BLaER1 (cell line): ENCODE measurements around the gene SNX24.

Experiments
- H3K27ac ChIP-seq: shearing (Covaris generic); formaldehyde crosslinking; 2 replicates; pipeline ENCODE4 v1.8.1; 2022
- H3K27me3 ChIP-seq: shearing (Covaris generic); formaldehyde crosslinking; 2 replicates; pipeline ENCODE4 v1.8.1; 2022
- H3K36me3 ChIP-seq: shearing (Covaris generic); formaldehyde crosslinking; 2 replicates; pipeline ENCODE4 v1.8.1; 2022
- H3K4me1 ChIP-seq: shearing (Covaris generic); formaldehyde crosslinking; 2 replicates; pipeline ENCODE4 v1.8.1; 2022
- H3K4me2 ChIP-seq: shearing (Covaris generic); formaldehyde crosslinking; 2 replicates; pipeline ENCODE4 v1.8.1; 2022
- H3K4me3 ChIP-seq: shearing (Covaris generic); formaldehyde crosslinking; 2 replicates; pipeline ENCODE4 v1.8.1; 2022
- H3K9ac ChIP-seq: shearing (Covaris generic); formaldehyde crosslinking; 2 replicates; pipeline ENCODE4 v1.8.1; 2022
- H3K9me3 ChIP-seq: shearing (Covaris generic); formaldehyde crosslinking; 2 replicates; pipeline ENCODE4 v1.8.1; 2022
- H4K20me1 ChIP-seq: shearing (Covaris generic); formaldehyde crosslinking; 2 replicates; pipeline ENCODE4 v1.8.1; 2022
- Cebpa-rat ChIP-seq: shearing (Covaris generic); IDR thresholded peaks from 2 replicates; pipeline ENCODE4 v1.8.1; 2022

SNX24 gene

DNA sequence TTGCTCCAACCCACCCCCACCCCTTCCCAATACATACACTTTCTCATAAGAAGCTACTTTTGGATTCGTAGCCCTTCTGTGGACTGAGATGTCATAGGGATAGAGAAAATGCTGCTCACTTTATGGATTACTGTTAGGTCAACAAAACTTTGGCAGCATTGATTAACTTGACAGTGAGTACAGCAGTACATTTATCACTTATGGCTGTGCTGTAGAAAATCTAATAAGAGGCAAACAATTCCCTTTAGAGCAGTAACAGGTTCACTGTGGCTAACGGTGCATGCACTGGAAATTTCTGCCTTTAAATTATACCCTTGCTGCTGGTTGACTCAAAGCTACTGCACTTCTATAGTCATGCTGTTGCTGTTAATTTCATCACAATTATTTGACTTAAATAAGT is 131.9 kb downstream of the SNX24 start:
- Histone ChIP-seq H3K9ac (no peak overlapping the region), H3K9me3 (no peaks in the 10 kb centered on the region), H3K4me1 (no peaks in the 10 kb centered on the region), H4K20me1 (no peaks in the 10 kb centered on the region), H3K27ac (no peak overlapping the region), H3K27me3 (no peaks in the 10 kb centered on the region), H3K4me3 (no peak overlapping the region), H3K4me2 (no peak overlapping the region), H3K36me3 (no peaks in the 10 kb centered on the region)
- no peak for TF ChIP-seq Cebpa-rat

GRCh38 chr5:122978068-122978467 is 132.7 kb downstream of the SNX24 start:
- TF ChIP-seq Cebpa-rat, result no peak
- H3K27ac ChIP-seq, result no peak overlapping the region
- H3K9ac ChIP-seq, result no peak overlapping the region
- H3K4me3 ChIP-seq, result no peak overlapping the region
- no peaks in the 10 kb centered on the region for H3K36me3 ChIP-seq
- H4K20me1 ChIP-seq, result no peaks in the 10 kb centered on the region
- H3K27me3 ChIP-seq, result no peaks in the 10 kb centered on the region
- H3K4me1 ChIP-seq, result no peaks in the 10 kb centered on the region
- no peaks in the 10 kb centered on the region for H3K9me3 ChIP-seq
- no peak overlapping the region for H3K4me2 ChIP-seq

DNA sequence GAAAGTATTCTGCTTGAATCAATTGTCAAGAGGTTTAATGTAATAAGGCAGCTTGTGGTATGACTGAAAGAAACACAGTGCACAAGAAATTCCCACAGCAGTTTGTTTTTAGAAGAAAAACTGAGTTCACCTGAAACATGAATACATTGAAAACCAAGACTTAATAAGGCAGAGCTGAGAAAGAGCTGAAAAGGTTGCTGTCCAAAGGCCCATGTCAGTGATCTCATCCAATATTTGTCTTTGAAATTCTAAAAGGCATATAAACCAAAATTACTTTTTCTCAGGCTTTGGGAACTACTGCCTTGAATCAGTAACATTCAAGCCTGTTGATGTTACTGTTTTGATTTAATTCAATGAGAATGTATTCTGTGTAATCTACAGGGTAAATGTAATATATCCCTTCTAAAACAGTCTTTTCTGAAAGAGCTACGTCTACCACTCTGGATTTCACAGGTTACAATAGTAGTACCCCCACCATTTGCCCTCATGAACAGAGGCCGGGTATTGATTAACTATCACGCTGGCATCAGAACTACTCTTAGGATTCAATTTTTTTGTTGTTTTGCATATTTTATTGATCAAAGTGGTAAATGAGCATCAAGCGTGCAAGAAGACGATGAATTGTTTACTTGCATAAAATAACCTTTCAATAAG is 133.4 kb downstream of the SNX24 start:
- H3K27me3 ChIP-seq, result no peaks in the 10 kb centered on the region
- no peaks in the 10 kb centered on the region for H3K4me1 ChIP-seq
- H3K36me3 ChIP-seq, result no peaks in the 10 kb centered on the region
- H3K9ac ChIP-seq, result no peak overlapping the region
- H3K4me3 ChIP-seq, result no peak overlapping the region
- H3K9me3 ChIP-seq, result no peaks in the 10 kb centered on the region
- no peak for TF ChIP-seq Cebpa-rat
- no peaks in the 10 kb centered on the region for H4K20me1 ChIP-seq
- H3K4me2 ChIP-seq, result no peak overlapping the region
- no peak overlapping the region for H3K27ac ChIP-seq

GRCh38 chr5:122981846-122982245 is 136.4 kb downstream of the SNX24 start:
- Histone ChIP-seq H3K4me1 (no peaks in the 10 kb centered on the region), H3K9me3 (no peaks in the 10 kb centered on the region), H3K36me3 (no peaks in the 10 kb centered on the region), H4K20me1 (no peaks in the 10 kb centered on the region), H3K4me2 (no peak overlapping the region), H3K27ac (no peak overlapping the region), H3K4me3 (no peak overlapping the region), H3K9ac (no peak overlapping the region), H3K27me3 (no peaks in the 10 kb centered on the region)
- TF ChIP-seq Cebpa-rat, result no peak

DNA sequence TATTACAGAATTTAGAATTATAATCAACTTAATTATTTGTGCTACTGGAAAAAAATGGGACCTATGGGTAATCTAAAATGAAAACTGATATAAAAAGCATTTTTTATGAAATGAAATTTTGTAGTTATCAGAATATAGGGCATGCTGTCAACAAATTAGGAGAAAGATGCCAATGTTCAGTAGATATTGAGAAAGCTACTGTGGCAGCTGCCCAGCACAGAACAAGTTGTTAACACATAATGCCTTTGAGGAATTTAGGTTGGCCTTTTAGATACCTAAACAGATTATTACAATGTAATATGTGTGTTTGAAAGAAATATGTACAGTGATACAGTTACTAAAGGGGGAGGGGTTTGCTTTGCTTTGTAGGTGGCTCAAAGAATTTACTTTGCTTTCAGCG is 137.0 kb downstream of the SNX24 start:
- Histone ChIP-seq H4K20me1 (no peaks in the 10 kb centered on the region), H3K4me3 (no peak overlapping the region), H3K9ac (no peak overlapping the region), H3K4me2 (no peak overlapping the region), H3K9me3 (no peaks in the 10 kb centered on the region), H3K27ac (no peak overlapping the region), H3K27me3 (no peaks in the 10 kb centered on the region), H3K36me3 (no peaks in the 10 kb centered on the region), H3K4me1 (no peaks in the 10 kb centered on the region)
- TF ChIP-seq Cebpa-rat, result no peak

GRCh38 chr5:122984425-122984824 is 139.0 kb downstream of the SNX24 start:
- Histone ChIP-seq H3K27ac (no peak overlapping the region), H3K9ac (no peak overlapping the region), H3K36me3 (no peaks in the 10 kb centered on the region), H3K27me3 (no peaks in the 10 kb centered on the region), H3K4me2 (no peak overlapping the region), H3K9me3 (no peaks in the 10 kb centered on the region), H3K4me1 (no peaks in the 10 kb centered on the region), H3K4me3 (no peak overlapping the region), H4K20me1 (no peaks in the 10 kb centered on the region)
- no peak for TF ChIP-seq Cebpa-rat

DNA sequence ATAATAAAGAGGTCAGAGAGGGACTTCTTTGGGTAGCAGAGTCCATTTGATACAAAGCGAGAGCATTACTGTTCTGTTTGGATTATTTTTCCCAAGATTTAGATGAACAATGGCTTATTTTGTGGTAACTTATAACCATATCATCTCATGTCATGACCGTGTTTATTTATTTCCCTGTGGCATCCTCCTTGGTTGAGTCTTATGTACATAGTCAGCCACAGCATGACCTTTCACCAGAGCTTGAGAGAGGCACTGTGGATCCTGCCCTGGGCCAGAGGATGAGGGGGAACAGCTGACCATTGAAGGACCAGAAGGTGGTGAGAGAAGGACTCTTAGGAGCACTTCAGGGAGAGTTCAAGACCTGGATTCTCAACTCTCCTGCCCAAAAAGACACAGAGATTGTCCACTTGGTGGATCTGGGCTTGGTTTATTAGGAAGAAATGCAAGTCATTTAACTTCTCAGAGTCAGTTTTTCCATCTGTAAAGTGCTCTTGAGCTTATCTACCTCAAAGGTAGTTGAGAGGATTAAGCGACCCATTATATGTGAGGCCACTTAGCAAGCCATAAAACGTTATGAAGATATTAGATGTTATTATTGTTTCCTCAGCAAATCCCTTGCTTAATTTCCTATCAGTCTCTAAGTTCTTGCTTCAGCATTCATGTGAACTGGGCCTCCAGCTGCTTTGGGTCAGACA is 139.7 kb downstream of the SNX24 start:
- no peaks in the 10 kb centered on the region for H3K9me3 ChIP-seq
- no peaks in the 10 kb centered on the region for H3K36me3 ChIP-seq
- no peaks in the 10 kb centered on the region for H3K4me1 ChIP-seq
- H3K4me2 ChIP-seq, result no peak overlapping the region
- H3K27ac ChIP-seq, result no peak overlapping the region
- no peaks in the 10 kb centered on the region for H4K20me1 ChIP-seq
- no peak overlapping the region for H3K9ac ChIP-seq
- H3K4me3 ChIP-seq, result no peak overlapping the region
- no peak for TF ChIP-seq Cebpa-rat
- H3K27me3 ChIP-seq, result no peaks in the 10 kb centered on the region

DNA sequence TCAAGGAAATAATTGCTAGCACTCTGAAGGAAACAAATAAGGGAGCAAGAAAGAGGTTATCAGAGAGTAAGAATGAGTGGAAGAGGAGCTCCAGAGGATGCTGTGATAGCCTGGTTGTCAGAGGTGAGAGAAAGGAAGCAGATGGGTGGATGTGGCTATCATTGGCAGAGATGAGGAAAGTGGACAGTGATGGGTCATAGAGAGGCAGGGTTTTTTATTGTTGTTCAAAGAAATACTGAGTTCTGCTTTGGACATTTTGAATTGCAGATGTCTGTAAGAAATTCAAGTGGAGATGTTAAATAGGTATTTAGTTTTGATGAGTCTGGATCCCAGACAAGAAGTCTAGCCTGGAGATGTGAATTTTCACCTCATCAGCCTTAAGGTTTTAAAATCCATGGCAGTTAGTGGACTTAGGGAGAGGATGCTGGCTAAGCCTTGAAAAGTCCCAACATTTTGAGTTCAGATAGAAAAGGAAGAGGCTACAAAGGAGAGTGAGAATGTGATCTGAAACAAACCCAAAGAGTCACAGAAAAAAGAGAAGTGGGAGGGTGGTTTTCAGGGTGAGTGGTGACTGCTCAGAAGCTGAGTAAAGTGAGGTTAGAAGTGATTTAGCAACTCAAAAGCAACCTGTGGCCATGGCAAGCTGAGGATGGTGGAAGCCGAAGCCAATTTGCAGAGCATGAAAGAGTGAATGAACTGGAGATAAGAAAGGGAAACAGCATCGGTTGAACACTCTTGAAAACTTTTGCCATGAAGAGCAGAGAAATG is 140.7 kb downstream of the SNX24 start:
- H3K9me3 ChIP-seq, result no peaks in the 10 kb centered on the region
- H3K27ac ChIP-seq, result no peak overlapping the region
- TF ChIP-seq Cebpa-rat, result no peak
- no peak overlapping the region for H3K4me2 ChIP-seq
- no peak overlapping the region for H3K4me3 ChIP-seq
- H3K36me3 ChIP-seq, result no peaks in the 10 kb centered on the region
- no peak overlapping the region for H3K9ac ChIP-seq
- no peaks in the 10 kb centered on the region for H3K27me3 ChIP-seq
- H4K20me1 ChIP-seq, result no peaks in the 10 kb centered on the region
- H3K4me1 ChIP-seq, result no peaks in the 10 kb centered on the region

- H3K27me3 ChIP-seq, result no peaks in the 10 kb centered on the region
- H3K4me1 ChIP-seq, result no peaks in the 10 kb centered on the region
- H3K9ac ChIP-seq, result no peak overlapping the region
- no peaks in the 10 kb centered on the region for H3K9me3 ChIP-seq
- no peaks in the 10 kb centered on the region for H3K36me3 ChIP-seq
- H3K4me3 ChIP-seq, result no peak overlapping the region
- no peaks in the 10 kb centered on the region for H4K20me1 ChIP-seq
- TF ChIP-seq Cebpa-rat, result no peak
- H3K4me2 ChIP-seq, result no peak overlapping the region
- H3K27ac ChIP-seq, result no peak overlapping the region
These were observed 150.7 kb downstream of the SNX24 start for GRCh38 chr5:122996091-122996490.

- Histone ChIP-seq H3K4me3 (no peak overlapping the region), H3K4me2 (no peak overlapping the region), H3K9ac (no peak overlapping the region)
These were observed 151.9 kb downstream of the SNX24 start for GRCh38 chr5:122997294-122997693.

More at GRCh38 chr5:122997294-122997693, 151.9 kb downstream of the SNX24 start:
- H3K27me3 ChIP-seq, result no peaks in the 10 kb centered on the region
- no peak overlapping the region for H3K27ac ChIP-seq
- H3K4me1 ChIP-seq, result no peaks in the 10 kb centered on the region
- no peak for TF ChIP-seq Cebpa-rat
- no peaks in the 10 kb centered on the region for H3K9me3 ChIP-seq
- H3K36me3 ChIP-seq, result no peaks in the 10 kb centered on the region
- no peaks in the 10 kb centered on the region for H4K20me1 ChIP-seq
